ENCODE results near the gene SDC1. TPM values are rescaled to one million over a fixed set of nuclear protein-coding genes. Genes with fewer than 3 reads are reported as not detected.

Gene SDC1
- total RNA-seq, 2 donors from 2014 or later, result 1.2 to 3.0 TPM

- intact Hi-C loops (cut with DNase I), result no loop called here
- DNase-seq (ENCODE audit: low spot score), result no peak
Measured at GRCh38 chr2:20189299-20189931, 35.5 kb downstream of the SDC1 start.

- intact Hi-C loops (cut with DNase I), result no loop called here
- DNase-seq (ENCODE audit: low spot score), result no peak
Measured at GRCh38 chr2:20188851-20189250, 36.1 kb downstream of the SDC1 start.

DNA sequence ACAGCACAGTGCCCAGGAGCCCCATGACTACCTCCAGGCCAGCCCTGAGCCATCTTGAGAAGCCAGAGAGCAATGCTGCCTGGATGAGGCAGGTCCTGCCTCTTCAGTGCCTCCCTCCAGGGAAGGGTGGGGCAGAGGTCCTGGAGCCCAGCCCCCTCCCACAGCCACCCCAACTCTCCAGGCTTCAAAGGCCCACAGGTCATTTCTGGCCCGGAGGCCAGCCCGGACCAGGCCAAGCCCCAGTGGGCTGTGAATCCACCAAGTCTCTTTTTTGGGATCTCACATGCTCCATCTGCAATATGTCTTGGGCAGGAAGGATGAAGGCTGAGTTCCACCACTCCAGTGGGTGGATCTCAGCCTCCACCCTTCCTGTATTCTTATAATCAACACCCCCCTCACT lies 36.7 kb downstream of the SDC1 start:
- DNase-seq (ENCODE audit: low spot score), result no peak
- intact Hi-C loops (cut with DNase I), result no loop called here

GRCh38 chr2:20187331-20187730 lies 37.6 kb downstream of the SDC1 start:
- DNase-seq (ENCODE audit: low spot score), result no peak

GRCh38 chr2:20186855-20187187 lies 38.1 kb downstream of the SDC1 start:
- intact Hi-C loops (cut with DNase I), result no loop called here
- no peak for DNase-seq (ENCODE audit: low spot score)

More at GRCh38 chr2:20187331-20187730, 37.6 kb downstream of the SDC1 start:
- intact Hi-C loops (cut with DNase I), result no loop called here

DNA sequence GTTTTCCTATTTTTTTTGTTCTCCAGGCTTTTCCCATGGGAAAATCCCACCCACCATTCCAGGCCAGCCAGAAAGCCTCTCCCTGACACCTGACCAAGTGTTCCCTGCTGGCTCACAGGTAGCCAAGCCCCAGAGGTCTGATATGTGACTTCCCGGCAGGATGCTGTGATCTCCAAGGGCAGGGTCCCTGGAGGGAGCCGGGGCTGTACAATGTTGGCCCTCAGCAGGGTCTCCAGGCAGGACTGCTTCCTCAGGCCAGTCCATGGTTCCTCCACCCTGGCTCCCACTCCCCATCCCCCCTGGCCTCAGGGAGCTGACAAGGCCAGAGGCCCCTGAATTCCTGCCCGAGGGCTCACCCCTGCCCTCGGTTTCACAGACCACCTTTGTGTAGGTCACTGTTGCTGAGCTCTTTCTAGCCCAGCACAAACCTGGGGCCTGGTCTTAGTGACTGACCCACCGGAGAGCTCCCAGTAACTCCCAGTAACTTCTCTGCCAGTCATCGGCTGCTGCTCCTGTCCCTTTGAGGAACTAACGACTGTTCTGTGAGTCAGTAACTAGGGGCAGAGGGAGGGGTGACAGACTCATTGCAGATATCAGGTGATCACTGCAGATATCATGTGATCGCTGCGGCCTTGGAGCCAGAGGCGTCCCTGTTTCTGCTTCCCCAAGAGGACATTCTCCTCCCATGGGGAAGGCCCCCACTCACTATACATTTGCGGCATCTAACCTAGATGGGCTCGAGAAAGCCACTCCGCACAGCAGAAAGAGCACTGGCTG lies 38.7 kb downstream of the SDC1 start:
- no peak for DNase-seq (ENCODE audit: low spot score)

DNA sequence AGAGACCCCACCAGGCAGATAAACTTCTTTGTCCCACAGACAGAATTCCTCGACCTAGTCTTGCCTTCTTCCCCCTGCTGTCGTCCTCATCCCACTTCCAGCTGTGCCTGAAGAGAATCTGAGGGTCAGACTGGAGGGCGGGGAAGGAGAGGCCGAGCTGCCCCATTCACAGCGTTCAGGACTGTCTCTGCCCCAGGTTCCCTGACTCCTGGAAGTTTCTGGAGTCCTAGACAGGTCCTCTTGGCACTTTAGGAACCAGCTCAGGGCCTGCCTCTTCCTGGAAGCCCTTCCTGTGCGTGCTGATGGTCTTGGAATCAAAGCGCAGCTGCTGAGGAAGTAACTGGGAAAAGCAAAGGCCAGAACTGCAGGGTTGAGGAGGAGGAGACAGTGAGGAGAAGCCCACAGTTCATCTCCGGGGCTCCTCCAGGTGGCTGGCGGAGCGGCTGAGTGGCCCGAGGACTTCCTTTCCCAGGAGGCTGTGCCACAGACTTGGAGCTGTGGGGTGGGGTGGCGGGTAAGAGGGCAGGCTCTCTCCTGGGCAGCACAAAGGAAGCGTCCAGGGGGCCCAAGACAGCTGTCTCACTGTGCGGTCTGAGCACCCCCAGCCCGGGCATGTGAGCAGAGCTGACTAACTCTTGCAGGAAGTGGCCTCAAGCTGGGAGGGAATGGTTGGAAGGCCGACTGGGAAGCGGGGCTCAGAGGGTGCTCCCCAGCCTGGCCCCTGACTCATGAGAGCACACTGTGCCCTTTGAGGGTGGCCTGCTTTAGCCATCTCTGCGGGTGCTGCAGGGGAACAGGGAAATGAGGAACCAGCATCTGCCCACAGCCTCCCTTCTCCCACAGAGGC lies 39.5 kb downstream of the SDC1 start:
- intact Hi-C loops (cut with DNase I), result no loop called here
- no peak for DNase-seq (ENCODE audit: low spot score)

More for the DNA sequence above, 38.7 kb downstream of the SDC1 start:
- intact Hi-C loops (cut with DNase I), result no loop called here

DNA sequence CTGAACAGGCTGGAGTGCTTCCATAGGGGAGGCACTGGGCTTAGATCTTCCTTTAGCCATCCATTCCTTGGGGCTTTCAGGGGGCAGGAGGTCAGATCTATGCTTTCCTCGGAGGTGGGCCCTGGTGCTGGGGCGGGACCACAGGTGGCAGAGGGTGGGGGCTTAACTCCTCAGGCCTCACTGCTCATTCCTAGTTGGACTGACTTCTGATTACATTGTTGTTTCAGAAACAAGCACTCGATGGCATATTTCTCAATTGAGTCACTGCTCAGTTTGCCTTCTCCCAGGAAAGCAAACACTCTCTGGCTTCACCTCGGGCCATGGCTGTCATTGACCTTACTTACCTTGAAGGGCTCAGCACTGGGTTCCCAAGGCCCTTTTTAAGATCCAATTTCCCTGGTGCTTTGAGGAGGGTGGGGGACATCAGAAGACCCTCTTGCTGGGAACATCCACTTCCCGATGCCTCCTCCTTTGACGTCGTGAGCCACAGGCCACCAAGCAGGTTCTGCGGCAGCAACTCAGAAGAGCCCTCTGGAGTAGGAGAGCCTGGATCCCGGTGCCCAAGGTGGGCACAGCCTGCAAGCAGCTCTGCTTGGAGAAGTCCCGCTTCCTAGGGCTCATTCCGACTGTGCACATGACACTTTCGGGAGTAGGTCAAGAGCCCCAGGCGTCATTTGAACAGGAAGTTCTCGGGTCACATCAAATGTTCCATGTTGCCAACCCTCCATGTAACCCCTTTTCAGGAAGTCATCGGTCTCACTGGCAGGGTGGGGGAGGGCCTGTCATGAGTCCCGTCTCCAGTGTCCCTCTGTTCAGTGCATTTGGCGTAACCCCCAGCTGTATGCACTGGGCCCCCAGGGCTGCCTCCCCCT lies 40.6 kb downstream of the SDC1 start:
- intact Hi-C loops (cut with DNase I), result no loop called here
- peak; percentile 26 for DNase-seq (ENCODE audit: low spot score)

DNA sequence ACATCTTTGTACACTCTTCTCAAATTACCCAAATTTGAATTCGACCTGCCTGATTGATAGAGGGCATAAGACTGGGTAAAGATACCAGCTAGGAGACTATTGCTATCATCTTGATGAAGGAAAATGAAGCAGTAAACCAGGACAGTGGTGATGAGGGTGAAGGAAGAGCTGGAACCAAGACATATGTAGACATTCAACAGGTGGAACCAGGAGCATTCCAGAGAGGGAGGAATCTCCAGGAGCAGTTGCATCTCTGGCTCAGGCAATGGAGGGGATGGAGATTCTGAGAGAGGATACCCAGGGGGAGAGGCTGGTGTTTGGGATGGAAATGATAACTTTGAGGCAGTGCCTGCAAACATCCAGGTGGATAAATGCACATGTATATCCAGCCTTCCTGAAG lies 41.6 kb downstream of the SDC1 start:
- no peak for DNase-seq (ENCODE audit: low spot score)
- intact Hi-C loops (cut with DNase I), result no loop called here

DNA sequence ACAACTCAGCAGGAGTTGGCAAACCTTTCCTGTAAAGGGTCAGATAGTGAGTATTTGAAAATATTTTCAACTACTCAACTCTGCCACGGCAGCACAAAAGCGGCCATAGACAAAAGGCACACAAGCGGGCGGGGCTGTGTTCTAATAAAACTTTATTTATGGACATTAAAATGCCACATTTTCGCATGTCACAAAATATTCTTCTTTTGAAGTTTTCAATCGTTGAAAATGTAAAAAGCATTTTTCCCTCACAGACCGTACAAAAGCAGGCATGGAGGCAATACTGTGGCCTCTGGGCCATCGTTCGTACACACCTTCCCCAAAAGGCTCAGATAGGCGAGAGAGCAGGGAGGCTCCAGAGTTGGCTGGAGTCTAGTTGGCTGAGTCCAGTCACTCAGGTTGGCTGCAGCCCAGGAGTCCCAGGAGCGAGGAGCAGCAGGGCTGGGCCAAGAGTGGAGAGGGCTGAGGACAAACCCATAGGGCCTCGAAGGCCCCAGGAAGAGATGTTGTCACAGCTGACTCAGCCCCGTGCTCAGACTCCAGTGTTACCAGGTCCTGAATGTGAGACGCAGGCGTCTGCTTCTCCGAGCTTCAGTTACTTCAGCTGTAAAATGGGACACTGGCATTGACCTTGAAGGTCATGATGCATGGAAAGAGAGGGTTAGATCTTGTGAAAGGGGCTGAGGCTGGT lies 42.5 kb downstream of the SDC1 start:
- peak; percentile 76 for DNase-seq (ENCODE audit: low spot score)
- intact Hi-C loops (cut with DNase I), result no loop called here

- peak; percentile 63 for DNase-seq (ENCODE audit: low spot score)
- intact Hi-C loops (cut with DNase I), result no loop called here
Measured at GRCh38 chr2:20181761-20182160, 43.2 kb downstream of the SDC1 start.

GRCh38 chr2:20180676-20181648 lies 44.0 kb downstream of the SDC1 start:
- DNase-seq (ENCODE audit: low spot score), result peak; percentile 49
- intact Hi-C loops (cut with DNase I), result no loop called here

DNA sequence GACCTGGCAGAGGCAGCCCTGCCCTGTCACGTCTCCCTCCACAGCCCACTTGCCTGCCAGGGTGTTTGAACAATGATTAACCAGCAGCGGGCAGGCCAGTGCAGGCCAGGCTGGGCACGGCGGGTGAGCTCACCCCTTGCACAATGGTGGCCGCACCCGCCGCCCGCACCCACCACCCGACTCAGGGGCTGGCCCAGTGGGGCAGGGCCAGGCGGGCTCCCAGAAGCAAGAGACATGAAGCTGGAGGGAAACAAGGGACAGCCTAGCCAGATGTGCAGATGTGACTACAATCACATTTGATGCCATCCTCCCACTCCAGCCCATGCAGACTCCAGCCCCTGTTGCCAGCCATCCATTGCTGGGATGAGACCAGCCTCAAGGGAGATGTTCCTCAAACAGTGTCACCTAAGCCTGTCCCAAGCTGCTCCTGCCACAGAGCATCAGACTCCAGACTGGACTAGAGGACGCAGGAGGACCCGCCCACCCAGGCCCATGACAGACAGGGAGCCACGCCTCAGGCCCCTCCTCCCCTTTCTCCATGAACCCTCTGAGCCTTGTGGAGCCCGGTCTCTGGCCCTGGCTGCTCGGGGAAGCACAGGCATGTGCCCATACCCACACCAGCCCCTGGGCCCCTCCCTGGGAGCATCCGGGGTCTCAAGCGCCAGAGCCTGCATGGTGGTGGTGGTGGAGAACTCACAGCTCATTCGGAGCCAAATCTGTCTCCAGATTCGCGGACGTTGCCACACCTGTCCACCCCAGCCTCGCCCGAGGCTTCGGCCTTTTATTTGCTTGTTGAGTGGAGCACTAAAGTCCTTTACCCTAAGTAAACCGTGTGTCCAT lies 45.0 kb downstream of the SDC1 start:
- intact Hi-C loops (cut with DNase I), result no loop called here
- peak; percentile 68 for DNase-seq (ENCODE audit: low spot score)

DNA sequence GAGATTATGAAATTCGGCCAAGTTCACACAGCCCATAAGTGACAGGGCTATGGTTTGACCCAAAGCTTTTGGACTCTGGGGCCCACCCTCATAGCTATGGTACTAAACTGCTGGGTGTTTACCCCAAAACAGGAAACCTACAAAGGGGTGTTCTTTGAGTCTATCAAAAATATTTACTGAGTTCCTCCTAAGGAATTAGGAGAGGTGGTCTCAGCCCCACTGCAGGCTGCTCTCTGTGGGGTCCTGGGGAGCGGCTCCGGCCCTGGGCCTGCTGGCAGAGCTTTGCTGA lies 45.5 kb downstream of the SDC1 start:
- DNase-seq (ENCODE audit: low spot score), result no peak
- intact Hi-C loops (cut with DNase I), result no loop called here

DNA sequence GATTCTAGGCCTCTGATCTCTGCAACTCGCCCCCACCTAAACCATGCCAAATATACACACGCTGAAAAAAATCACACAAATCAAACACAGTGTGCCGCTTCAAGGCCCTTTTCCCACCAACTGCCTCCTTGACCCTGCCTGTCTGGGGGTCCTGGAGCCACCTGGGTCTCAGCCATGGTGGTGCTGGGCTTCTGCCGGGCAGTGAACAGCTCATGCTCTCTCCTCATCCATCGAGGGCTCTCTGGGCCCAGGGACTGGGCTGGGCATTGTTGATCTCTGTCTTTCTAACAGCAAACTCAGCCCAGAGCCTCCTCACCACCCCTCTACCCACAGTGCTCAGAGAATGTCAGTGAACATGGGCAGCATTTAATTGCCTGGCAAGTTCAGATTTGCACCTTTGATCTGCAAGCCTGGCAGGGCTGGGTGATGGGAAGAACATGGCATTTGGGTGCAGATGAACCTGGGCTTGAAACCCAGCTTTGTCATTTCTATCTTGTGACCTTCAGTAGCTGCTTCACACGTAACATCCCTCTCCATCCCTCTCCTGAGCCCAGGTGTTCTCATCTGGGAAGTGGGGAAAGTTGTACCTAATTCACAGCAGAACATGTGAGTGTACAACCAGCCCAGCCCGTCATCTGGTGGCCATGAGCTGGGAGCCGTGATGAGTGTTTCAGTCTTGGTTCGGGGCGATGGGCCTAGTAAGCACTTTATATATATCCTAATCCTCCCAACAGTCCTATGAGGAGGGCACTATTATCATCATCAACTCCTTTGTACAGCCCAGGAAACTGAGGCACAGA lies 46.1 kb downstream of the SDC1 start:
- intact Hi-C loops (cut with DNase I), result no loop called here
- DNase-seq (ENCODE audit: low spot score), result peak; percentile 57

GRCh38 chr2:20178249-20178607 lies 46.7 kb downstream of the SDC1 start:
- intact Hi-C loops (cut with DNase I), result no loop called here

More at GRCh38 chr2:20178249-20178607, 46.7 kb downstream of the SDC1 start:
- DNase-seq (ENCODE audit: low spot score), result peak; percentile 60

Data from posterior vena cava (tissue), 2 donors.